HEK293 (cell line): ENCODE data around the gene SLC25A47.

ENCODE experiments used
- KLF17 ChIP-seq: fragments of 450-650 bp; formaldehyde crosslinking; IDR thresholded peaks from 2 replicates; pipeline ENCODE4 v1.5.1; 2016; ENCODE audit warnings: missing biosample characterization, missing genetic modification characterization
- SP2 ChIP-seq: fragments of 450-650 bp; formaldehyde crosslinking; IDR thresholded peaks from 2 replicates; pipeline ENCODE4 v1.5.1; 2016; ENCODE audit warnings: missing biosample characterization, missing genetic modification characterization
- TCF7L2 ChIP-seq: IDR thresholded peaks from 2 replicates; pipeline ENCODE4 v1.6.1; 2011; ENCODE audit warnings: low read depth, mild to moderate bottlenecking, inconsistent platforms, low read length, moderate library complexity, borderline replicate concordance
- ZFHX2 ChIP-seq: fragments of 450-650 bp; formaldehyde crosslinking; conservative IDR thresholded peaks from 2 replicates; pipeline ENCODE4 v1.5.1; 2016; ENCODE audit warnings: missing biosample characterization, missing genetic modification characterization
- ZNF121 ChIP-seq: fragments of 450-650 bp; formaldehyde crosslinking; IDR thresholded peaks from 2 replicates; pipeline ENCODE4 v1.5.1; 2016; ENCODE audit warnings: missing biosample characterization, missing genetic modification characterization
- ZNF223 ChIP-seq: fragments of 450-650 bp; formaldehyde crosslinking; IDR thresholded peaks from 2 replicates; pipeline ENCODE4 v1.5.1; 2016; ENCODE audit warnings: missing biosample characterization, missing genetic modification characterization
- ZNF48 ChIP-seq: fragments of 450-650 bp; formaldehyde crosslinking; IDR thresholded peaks from 2 replicates; pipeline ENCODE4 v1.5.1; 2016; ENCODE audit warnings: missing biosample characterization, missing genetic modification characterization
- ZNF558 ChIP-seq: fragments of 450-650 bp; formaldehyde crosslinking; IDR thresholded peaks from 2 replicates; pipeline ENCODE4 v1.5.1; 2016; ENCODE audit warnings: missing biosample characterization, missing genetic modification characterization
- TF ChIP-seq, protein P1 (sequence below): fragments of 450-650 bp; formaldehyde crosslinking; IDR thresholded peaks from 2 replicates; pipeline ENCODE4 v1.5.1; 2016; ENCODE audit warnings: missing biosample characterization, missing genetic modification characterization

DNA sequence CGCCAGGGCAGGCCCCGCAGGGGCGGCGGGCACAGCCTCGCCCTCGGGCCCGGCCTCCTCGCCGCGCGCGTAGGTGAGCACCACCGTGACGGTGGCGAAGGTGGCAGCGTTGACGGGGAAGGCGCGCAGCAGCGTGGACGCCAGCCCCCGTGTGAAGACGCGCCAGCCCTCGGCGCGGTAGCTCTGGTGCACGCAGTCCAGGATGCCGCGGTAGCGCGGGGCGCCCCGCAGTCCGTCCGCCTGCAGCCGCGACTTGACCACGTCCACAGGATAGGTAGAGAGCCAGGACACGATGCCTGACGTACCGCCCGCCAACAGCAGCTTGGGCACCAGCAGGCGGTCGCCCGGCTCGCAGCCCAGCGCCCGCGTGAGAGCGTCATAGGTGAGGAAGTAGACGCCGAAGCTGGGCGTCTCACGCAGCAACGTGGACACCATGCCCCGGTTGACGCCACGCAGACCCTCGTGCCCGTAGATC is 30.8 kb upstream of the SLC25A47 start:
- TF ChIP-seq ZNF48 (tag by site-specific recombination) (no peak), ZNF223 (tag by site-specific recombination) (no peak), ZNF558 (tag by site-specific recombination) (no peak), KLF17 (tag by site-specific recombination) (no peak), ZFHX2 (tag by site-specific recombination) (no peak), TCF7L2 (no peak), ZNF121 (tag by site-specific recombination) (no peak), SP2 (tag by site-specific recombination) (no peak)
- TF ChIP-seq, protein P1, sequence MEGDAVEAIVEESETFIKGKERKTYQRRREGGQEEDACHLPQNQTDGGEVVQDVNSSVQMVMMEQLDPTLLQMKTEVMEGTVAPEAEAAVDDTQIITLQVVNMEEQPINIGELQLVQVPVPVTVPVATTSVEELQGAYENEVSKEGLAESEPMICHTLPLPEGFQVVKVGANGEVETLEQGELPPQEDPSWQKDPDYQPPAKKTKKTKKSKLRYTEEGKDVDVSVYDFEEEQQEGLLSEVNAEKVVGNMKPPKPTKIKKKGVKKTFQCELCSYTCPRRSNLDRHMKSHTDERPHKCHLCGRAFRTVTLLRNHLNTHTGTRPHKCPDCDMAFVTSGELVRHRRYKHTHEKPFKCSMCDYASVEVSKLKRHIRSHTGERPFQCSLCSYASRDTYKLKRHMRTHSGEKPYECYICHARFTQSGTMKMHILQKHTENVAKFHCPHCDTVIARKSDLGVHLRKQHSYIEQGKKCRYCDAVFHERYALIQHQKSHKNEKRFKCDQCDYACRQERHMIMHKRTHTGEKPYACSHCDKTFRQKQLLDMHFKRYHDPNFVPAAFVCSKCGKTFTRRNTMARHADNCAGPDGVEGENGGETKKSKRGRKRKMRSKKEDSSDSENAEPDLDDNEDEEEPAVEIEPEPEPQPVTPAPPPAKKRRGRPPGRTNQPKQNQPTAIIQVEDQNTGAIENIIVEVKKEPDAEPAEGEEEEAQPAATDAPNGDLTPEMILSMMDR (tag by site-specific recombination), result no peak
